IPS DF 4.7 (cell line): ENCODE results near the gene ESRRG.
"Not testable (repeated sequence)": the region's sequence is repeated elsewhere in the genome, so short reads cannot be mapped to it uniquely, and the experiment has no call there.

Source experiments
- DNase-seq: peaks from one replicate; pipeline ENCODE4 v3.0.0-alpha.2; 2013; ENCODE audit warnings: low spot score; ENCODE audit errors: extremely low read depth

The ESRRG gene

DNA sequence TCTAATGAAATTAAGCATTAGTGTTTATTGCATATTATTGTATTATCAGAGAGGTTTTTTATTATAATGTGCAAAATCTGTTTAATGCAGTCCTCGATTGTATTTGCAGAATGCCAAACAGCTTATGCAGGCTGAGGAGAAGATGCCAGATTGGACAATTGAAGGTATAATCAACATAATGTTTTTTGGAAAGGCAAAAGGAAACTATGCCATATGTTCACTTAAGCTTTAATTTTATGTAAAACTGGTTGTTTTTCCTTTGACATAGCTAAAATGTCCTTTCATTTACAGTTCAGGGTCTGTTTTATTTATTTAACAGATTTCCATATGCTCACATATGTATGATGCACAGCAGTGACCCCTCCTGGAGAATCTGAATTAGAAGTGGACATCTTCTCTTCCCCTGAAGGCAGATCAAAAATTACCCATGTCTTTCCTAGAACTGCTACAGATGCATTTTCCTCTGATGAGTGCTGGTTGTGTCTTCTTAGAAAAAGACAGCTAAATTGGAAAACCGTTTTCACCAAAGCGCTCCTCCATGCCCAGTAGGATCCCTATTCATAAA is 156.5 kb downstream of the ESRRG start:
- no peak for DNase-seq

DNA sequence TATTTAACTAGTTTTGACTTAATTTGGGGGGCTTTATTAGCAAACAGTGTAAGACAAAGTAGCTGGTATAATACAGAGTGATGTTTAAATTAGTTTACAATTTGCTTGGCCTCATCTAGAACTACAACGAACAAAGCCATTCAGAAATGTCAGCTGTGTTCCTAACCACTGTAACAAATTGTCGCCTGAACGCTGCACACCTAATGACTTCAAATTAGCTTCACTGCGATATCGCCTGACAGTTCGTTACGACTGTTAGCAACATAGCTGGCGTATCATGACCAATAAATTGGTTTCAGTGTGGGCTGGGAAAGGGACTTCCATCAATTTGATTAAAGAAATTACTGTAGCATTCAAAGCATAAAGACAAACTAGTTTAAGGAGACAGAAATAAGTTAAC is 160.1 kb downstream of the ESRRG start:
- DNase-seq: no peak

DNA sequence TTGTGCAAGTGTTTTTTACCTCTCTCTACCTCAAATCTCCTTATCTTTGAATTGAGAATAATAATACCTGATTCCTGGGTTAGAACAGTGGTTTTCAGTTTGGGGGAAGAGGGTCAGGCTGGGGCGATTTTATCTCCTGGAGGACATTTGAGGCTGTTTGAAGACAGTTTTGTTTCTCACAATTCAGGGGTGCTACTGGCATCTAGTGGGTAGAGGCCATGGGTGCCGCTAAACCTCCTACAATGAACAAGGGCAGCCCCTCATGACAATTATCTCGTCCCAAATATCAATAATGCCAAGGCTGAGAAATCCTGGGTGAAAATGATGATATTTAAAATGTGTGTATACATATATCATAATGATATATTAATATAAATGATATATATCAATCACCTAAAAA is 160.8 kb downstream of the ESRRG start:
- DNase-seq: no peak

- DNase-seq: no peak
These were observed 162.7 kb downstream of the ESRRG start for GRCh38 chr1:216560527-216560926.

DNA sequence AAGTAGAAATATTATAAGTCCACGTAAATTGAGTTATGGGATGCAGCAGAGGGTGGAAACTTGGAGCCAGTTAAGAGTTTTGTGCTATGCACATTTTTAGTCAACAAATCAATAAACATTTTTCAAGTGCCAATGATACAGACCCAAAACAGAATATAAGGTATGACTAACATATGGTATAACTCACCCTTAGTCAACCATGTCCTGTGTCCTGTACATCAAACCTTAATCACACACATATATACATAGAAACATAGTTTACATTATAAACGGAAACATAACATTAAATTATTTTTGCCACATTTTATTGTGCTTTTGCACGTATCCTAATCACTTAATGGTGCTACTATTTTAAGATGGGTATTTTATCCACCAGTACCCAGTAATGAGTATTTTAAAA is 163.9 kb downstream of the ESRRG start:
- DNase-seq: no peak

DNA sequence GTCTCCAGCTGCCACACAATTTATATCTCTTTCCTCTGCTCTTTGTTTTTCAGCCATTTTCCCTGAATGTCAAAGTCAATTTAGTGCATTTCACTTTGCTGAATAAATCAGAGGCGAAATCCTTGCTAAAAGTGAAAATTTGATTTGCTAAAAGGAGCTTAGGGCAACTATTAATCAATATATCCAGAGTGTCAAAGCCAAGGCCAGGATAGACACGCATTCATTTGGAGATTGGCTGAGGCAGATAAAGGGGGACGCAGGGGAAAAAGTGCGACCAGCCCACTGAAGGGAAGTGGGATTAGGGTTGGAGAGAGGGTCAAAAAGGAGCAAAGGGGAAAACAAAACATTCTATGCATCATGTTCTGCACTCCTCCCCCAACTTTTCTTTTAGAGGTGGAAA is 167.6 kb downstream of the ESRRG start:
- DNase-seq: no peak

- DNase-seq: no peak
These were observed 168.3 kb downstream of the ESRRG start for GRCh38 chr1:216554934-216555333.

GRCh38 chr1:216553766-216554165 is 169.5 kb downstream of the ESRRG start:
- no peak for DNase-seq

DNA sequence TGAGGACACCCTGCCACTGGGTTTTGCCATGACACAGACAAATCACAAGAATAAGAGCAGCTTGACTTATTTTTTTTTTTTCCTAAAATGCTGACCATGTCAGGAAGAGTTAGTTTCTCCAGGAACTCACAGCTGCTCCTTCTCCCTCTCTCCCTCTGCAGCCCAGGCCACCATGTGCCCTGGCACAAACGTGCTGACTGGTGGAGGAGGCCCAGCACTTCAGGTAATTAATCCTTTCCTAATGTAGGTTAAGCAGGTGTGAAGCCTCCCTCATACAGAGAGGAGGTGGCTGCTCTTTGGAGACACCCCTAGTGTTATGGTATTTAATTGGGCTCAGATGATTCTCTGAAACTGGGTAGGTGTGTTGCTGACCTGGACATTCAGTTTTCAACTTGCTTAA is 170.2 kb downstream of the ESRRG start:
- DNase-seq: no peak

GRCh38 chr1:216549796-216550195 is 173.4 kb downstream of the ESRRG start:
- no peak for DNase-seq

- no peak for DNase-seq
These were observed 180.5 kb downstream of the ESRRG start for GRCh38 chr1:216542741-216543140.

- no peak for DNase-seq
These were observed 181.0 kb downstream of the ESRRG start for GRCh38 chr1:216542263-216542662.

DNA sequence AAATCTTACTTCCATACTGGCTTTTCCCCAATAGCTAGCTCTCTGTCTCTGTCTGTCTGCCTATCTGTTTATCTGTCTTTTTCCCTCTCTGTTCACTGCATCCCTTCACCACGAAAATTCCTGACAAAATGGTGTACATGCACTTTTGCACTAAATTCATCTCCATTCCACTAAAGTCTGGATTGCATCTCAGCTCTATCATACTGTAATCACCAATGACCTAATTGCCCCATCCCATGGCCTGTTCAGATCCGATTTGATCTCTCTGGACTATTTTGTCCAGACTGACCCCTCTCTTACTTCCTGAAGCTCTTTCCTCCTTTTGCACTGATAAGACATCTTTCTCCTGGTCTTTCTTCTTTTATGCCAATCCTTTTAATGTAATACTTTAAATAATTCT is 187.5 kb downstream of the ESRRG start:
- no peak for DNase-seq

DNA sequence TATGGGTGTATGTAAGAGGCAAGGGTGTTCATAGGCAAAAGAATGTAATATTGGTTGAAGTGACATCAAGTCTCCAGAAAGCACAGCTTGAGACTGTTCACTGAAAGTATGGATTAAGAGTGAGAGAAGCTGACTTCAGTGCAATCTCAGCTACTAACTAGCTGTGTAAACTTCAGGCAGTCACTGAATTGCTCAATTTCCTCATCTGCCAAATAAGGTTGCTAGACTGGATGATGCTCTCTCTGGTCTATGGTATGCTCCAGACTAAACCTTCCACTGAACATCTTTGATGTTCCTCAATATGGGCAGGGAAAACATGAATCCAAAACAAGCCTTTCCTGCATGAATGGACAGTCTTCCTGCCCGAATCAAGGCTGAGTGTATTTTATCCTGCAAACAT is 188.2 kb downstream of the ESRRG start:
- DNase-seq: no peak

DNA sequence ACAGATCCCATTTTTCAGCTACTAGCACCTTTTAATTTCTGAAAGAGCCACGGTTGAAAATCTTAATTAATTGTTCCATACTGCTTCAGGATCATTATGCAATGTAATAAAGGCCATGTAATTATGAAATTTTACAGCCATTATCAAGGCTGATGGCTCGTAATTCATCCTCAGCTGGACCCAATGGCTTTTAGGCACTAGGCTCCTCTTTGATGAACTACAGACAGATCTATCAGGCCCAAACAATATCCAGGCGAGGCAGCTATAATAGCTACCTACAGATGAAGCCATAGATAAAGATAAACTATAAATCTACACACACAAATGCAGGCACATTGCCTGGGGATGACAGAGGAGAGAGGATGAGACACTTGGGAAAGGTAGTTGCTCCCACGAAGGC is 189.5 kb downstream of the ESRRG start:
- no peak for DNase-seq

DNA sequence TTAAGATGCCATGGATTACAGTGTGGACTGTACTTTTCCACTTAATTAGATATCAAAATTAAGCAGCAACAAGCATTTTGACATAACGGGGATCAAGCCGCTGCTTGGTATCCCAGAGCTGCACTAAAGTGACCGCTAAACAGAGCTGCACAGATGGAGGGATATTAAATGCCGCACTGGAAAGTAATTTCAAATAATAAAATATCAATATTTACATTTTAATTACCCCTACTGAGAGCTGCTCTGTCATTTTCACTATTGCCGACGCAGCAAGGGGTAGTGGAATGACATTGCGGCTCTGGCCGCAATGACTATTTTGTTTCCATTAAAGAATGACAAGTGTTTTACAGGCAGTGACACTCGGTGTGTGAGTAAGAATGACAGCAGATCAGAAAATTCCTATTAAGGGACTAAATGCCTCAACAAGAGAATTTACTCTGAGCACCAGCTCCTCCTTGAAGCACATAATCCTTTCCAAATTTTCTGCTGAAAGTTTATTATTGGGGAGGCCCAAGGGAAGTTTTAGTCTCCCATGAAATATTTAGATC is 190.9 kb downstream of the ESRRG start:
- no peak for DNase-seq

DNA sequence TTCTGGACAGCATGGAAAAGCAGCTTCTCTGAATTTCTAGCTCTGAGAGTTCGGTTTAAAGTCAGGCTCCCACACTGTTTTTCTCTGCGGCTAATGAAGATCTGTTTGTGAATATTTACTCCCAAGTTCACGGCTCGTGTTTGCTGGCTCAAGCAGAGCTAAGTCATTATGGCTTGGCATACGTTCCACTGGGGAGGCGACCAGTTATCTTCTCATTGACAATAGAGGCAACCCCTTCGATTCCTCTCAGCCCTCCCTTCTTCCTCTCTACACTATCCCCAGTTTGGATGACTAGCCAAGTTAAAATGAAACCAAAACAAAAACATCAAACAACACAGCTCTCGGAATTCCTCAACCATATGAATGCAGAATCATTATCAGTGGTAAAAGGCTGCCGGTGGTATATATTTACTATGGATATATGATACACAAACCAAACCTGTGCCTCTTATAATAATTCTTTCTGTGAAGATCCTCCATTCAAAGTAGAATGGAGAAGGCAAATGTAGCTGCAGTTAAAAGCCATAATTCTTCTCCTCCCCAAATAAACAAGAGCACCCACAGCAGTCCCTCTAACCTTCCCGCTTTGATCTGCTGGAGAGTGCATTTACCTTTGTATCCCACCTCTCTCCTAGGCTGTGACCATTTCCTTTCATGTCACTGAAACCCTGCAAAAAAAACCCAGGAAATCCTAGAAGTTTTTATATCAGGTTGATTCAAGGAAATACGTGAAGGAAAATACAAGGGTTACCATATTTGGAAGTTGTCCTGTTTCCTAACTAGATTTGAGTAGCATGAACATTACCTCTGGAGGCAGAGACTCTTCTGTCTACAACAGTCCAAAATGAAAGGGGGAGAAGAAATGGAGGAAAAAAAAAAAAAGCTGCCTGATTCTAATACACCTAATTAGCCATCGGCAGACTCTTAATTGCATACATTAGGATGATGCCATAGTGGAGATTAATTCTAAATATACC is 191.7 kb downstream of the ESRRG start:
- DNase-seq: no peak

DNA sequence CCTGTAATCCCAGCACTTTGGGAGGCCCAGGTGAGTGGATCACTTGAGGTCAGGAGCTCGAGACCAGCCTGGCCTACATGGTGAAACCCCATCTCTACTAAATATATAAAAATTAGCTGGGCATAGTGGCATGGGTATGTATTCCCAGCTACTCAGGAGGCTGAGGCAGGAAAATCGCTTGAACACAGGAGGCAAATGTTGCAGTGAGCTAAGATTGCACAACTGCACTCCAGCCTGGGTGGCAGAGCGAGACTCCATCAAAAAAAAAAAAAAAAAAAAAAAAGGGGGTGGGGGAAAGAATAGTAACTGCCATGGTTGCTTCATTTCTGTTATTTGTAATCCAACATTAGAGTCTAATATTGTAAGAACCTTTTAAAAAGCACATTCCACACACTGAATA is 193.4 kb downstream of the ESRRG start:
- not testable (repeated sequence) for DNase-seq

DNA sequence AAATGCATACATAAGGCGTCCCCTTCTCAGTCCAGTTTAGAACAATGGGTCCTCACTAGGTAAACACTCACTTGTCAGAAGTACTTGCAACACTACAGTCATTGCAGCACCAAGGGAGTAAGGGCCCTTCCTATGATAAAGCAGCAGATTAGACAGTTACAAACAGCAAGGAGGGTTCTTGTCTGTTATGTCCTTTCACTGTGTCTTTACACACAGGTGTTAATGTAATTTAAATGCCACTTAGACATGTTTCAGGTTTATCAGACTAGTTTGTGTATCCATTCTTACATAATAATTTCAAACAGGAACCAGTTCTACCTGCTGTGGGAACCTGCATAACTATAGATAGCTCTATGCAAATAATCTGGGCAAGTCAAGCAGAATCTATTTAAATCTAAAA is 194.4 kb downstream of the ESRRG start:
- DNase-seq: no peak

- no peak for DNase-seq
These were observed 199.6 kb downstream of the ESRRG start for GRCh38 chr1:216523449-216524190.

DNA sequence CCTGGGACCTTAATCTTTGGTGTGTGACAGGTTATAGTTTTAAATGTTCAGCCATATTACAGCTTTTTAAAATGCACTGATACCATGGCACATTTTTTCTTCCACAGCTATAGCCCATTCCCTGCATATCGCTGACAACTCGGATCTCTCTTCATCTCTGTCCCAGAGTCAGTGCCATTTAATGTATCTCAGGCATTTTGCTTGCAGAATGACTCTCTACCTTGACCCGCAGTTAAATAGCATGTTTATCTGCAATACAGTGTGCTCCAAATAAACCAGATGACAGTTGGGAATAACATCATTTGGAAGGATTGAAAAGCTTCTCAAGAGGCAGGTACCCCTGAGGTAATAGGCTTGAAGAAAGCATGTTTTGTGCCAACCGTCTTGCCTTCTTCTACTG is 200.2 kb downstream of the ESRRG start:
- DNase-seq: no peak

- no peak for DNase-seq
These were observed 201.8 kb downstream of the ESRRG start for GRCh38 chr1:216521477-216521876.
